Endothelial cell of umbilical vein (primary cell): ENCODE results near the gene AGXT. TPM values are rescaled to one million over a fixed set of nuclear protein-coding genes. Genes with fewer than 3 reads are reported as not detected.

Experiments used
- BruUV-seq: library from RNA; stranded (reverse); fragments of 400-500 nt; replicated peaks from 2 replicates; lab custom pipeline; 2021; lab: Mats Ljungman, UMichigan
- CTCF ChIA-PET: fragments of 300-600, 350-600 bp; sonication (Branson Sonifier 250); formaldehyde crosslinking; loops from one replicate; lab custom pipeline; 2021; ENCODE audit warnings: antibody characterized with exemption, inconsistent platforms; lab: Charles Lee
- POLR2A ChIA-PET: fragments of 300-600, 350-600 bp; sonication (Branson Sonifier 250); formaldehyde crosslinking; loops from one replicate; lab custom pipeline; 2021; ENCODE audit warnings: antibody characterized with exemption, inconsistent platforms; lab: Charles Lee
- DNase-seq: peaks from one replicate; pipeline ENCODE4 v3.0.0-alpha.2; 2011; ENCODE audit warnings: low read depth, low spot score
- FAIRE-seq: peaks from 2 replicates; lab custom pipeline; 2011; peaks lifted over from hg19 to GRCh38; lab: Jason Lieb, UNC
- H2AFZ ChIP-seq: 2 replicates; pipeline ENCODE4 v1.6.0; 2012; ENCODE audit warnings: low read depth, low read length, control low read depth, inconsistent platforms
- H3K27ac ChIP-seq: 2 replicates; pipeline ENCODE4 v1.5.1; 2011; ENCODE audit warnings: low read depth, mild to moderate bottlenecking, control low read depth, low read length, moderate library complexity; ENCODE audit not compliant: insufficient read depth
- H3K27me3 ChIP-seq, 2 experiments: 2 replicates each; pipeline versions ENCODE4 v1.6.0 to v1.6.1; 2011; ENCODE audit warnings: low read length in 2 of 2, mixed read lengths in 1 of 2; ENCODE audit not compliant: control insufficient read depth in 2 of 2, insufficient read depth in 2 of 2
- H3K36me3 ChIP-seq, 2 experiments: 2 replicates in 1 of 2; 3 replicates in 1 of 2; pipeline ENCODE4 v1.5.1; 2011; ENCODE audit warnings: low read length in 2 of 2, mild to moderate bottlenecking in 1 of 2, moderate library complexity in 1 of 2; ENCODE audit not compliant: control insufficient read depth in 2 of 2, insufficient read depth in 2 of 2; ENCODE audit errors: extremely low read depth in 1 of 2
- H3K4me1 ChIP-seq: 3 replicates; pipeline ENCODE4 v1.5.1; 2011; ENCODE audit warnings: mild to moderate bottlenecking, low read length; ENCODE audit not compliant: control insufficient read depth, insufficient read depth; ENCODE audit errors: extremely low read depth
- H3K4me2 ChIP-seq: 2 replicates; pipeline ENCODE4 v1.6.1; 2011; ENCODE audit warnings: low read length, control low read depth, mixed read lengths; ENCODE audit not compliant: insufficient read depth
- H3K4me3 ChIP-seq, 3 experiments: fragments of 200-600 bp in 1 of 3; sonication (generic), shearing (Covaris generic) in 1 of 3; replicated peaks in 1 of 3; 2 replicates each; pipeline ENCODE4 v1.5.1; 2011 to 2016; ENCODE audit warnings: control low read depth in 3 of 3, low read length in 3 of 3, mild to moderate bottlenecking in 2 of 3, inconsistent platforms in 1 of 3, low read depth in 1 of 3, moderate library complexity in 1 of 3; ENCODE audit not compliant: insufficient read depth in 1 of 3
- H3K79me2 ChIP-seq: 2 replicates; pipeline ENCODE4 v1.6.0; 2012; ENCODE audit warnings: low read length, inconsistent platforms; ENCODE audit not compliant: control insufficient read depth, insufficient read depth
- H3K9ac ChIP-seq: replicated peaks from 2 replicates; pipeline ENCODE3; 2011; ENCODE audit warnings: low read length, control low read depth; ENCODE audit not compliant: insufficient read depth; ENCODE audit errors: extremely low read depth
- H3K9me1 ChIP-seq: replicated peaks from 3 replicates; pipeline ENCODE4 v1.6.0; 2011; ENCODE audit warnings: mild to moderate bottlenecking, low read length; ENCODE audit not compliant: control insufficient read depth, insufficient read depth; ENCODE audit errors: extremely low read depth
- H3K9me3 ChIP-seq: replicated peaks from 2 replicates; pipeline ENCODE4 v1.5.1; 2012; ENCODE audit warnings: low read length, inconsistent platforms; ENCODE audit not compliant: control insufficient read depth, insufficient read depth
- H4K20me1 ChIP-seq: replicated peaks from 2 replicates; pipeline ENCODE3; 2011; ENCODE audit warnings: mild to moderate bottlenecking, low read length; ENCODE audit not compliant: control insufficient read depth, insufficient read depth; ENCODE audit errors: extremely low read depth
- EZH2 ChIP-seq: IDR thresholded peaks from 2 replicates; pipeline ENCODE4 v1.6.1; 2012; ENCODE audit warnings: borderline replicate concordance, low read depth, mild to moderate bottlenecking, moderate library complexity, low read length, inconsistent platforms; ENCODE audit not compliant: severe bottlenecking
- FOS ChIP-seq: IDR thresholded peaks from 2 replicates; pipeline ENCODE4 v1.6.1; 2011; ENCODE audit warnings: mild to moderate bottlenecking, low read length, moderate library complexity, borderline replicate concordance; ENCODE audit not compliant: insufficient read depth
- GATA2 ChIP-seq: IDR thresholded peaks from 2 replicates; pipeline ENCODE4 v1.7.0; 2011; ENCODE audit warnings: low read depth, mild to moderate bottlenecking, moderate library complexity, mixed read lengths, low read length; ENCODE audit not compliant: insufficient read length, insufficient read depth
- JUN ChIP-seq: IDR thresholded peaks from 2 replicates; pipeline ENCODE4 v1.6.1; 2011; ENCODE audit warnings: borderline replicate concordance, low read depth; ENCODE audit not compliant: insufficient read length, insufficient read depth
- MYC ChIP-seq: IDR thresholded peaks from one replicate; pipeline ENCODE4 v1.6.1; 2011; ENCODE audit warnings: mild to moderate bottlenecking, low read depth, low read length
- POLR2A ChIP-seq: IDR thresholded peaks from 2 replicates; pipeline ENCODE4 v1.6.1; 2012; ENCODE audit warnings: low read depth, mild to moderate bottlenecking, control low read depth, low read length
- POLR2AphosphoS5 ChIP-seq: IDR thresholded peaks from 2 replicates; pipeline ENCODE4 v1.6.1; 2012; ENCODE audit warnings: low read depth, mild to moderate bottlenecking, control low read depth, low read length, moderate library complexity; ENCODE audit not compliant: insufficient read depth
- dilution Hi-C: fragments of 300-500 bp; cut with MboI; formaldehyde crosslinking; loops from one replicate; pipeline ENCODE4 v1.15.0; 2019; ENCODE audit warnings: low sequenced_read_pairs; ENCODE audit not compliant: extremely low pct_ligation_motif_present
- intact Hi-C: fragments of 100-400 bp; cut with micrococcal nuclease; formaldehyde crosslinking; loops from one replicate; pipeline ENCODE4 v1.10.0; 2022
- polyA plus RNA-seq, 4 experiments: library from polyadenylated mRNA; depleted of rRNA in 3 of 4; stranded (reverse) in 3 of 4; unstranded in 1 of 4; fragments of >200 nt; gene quantifications; 2 replicates each; pipeline versions ENCODE4 v1.2.1 to v1.2.3, GENCODE V29; 2011 to 2012; ENCODE audit warnings: missing spikeins in 1 of 4
- total RNA-seq: library from RNA; stranded (reverse); gene quantifications from 2 replicates; pipeline ENCODE4 v1.2.3, GENCODE V29; 2021
- TF ChIP-seq, protein P1 (sequence below), 2 donors: IDR thresholded peaks; 1 replicate in 1 of 2; 2 replicates in 1 of 2; pipeline ENCODE4 v1.5.1; 2011; ENCODE audit warnings: low read length in 2 of 2, mild to moderate bottlenecking in 2 of 2, moderate library complexity in 2 of 2, control low read depth in 1 of 2, inconsistent platforms in 1 of 2, low read depth in 1 of 2; ENCODE audit not compliant: insufficient read depth in 1 of 2; ENCODE audit errors: extremely low read depth in 1 of 2
- TF ChIP-seq, protein P2 (sequence below): IDR thresholded peaks from 2 replicates; pipeline ENCODE4 v1.6.1; 2011; ENCODE audit not compliant: insufficient read depth, insufficient read length

Gene AGXT
- total and polyA plus RNA-seq, 2 donors (not counting 3 experiments of a cell fraction or from before 2014, with no cell fraction given): not detected

DNA sequence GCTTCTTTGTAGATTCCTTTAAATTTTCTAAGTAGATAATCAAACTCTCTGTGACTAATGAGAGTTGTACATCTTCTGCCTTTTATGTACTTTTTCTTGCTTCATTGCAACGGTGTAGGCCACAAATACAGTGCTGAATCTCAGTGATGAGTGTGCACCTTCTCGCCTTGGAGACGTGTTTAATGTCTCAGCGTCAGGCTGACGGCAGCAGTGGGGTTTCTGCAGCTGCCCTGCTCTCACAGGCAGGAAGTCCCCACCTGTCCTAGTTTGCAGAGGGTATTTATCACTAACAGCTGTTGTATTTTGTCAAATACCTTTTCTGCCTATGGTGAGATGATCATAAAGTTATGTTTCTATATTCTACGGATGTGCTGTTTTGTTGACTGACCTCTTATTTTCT lies 13.3 kb downstream of the AGXT start:
- Histone ChIP-seq H3K79me2 (no peaks in the 10 kb centered on the region), H3K4me3 (no peak overlapping the region), H4K20me1 (no peaks in the 10 kb centered on the region), H3K27ac (no peak overlapping the region), H3K9me3 (no peaks in the 10 kb centered on the region), H3K27me3 (peaks cover 0 to 1% of the 10 kb centered on the region in 2 experiments), H2AFZ (no peak overlapping the region), H3K9me1 (no peaks in the 10 kb centered on the region), H3K9ac (no peak overlapping the region), H3K36me3 (no peaks in the 10 kb centered on the region), H3K4me1 (no peaks in the 10 kb centered on the region), H3K4me2 (no peak overlapping the region)
- POLR2A ChIA-PET: no interaction called here
- DNase-seq (no peak), FAIRE-seq (no peak)
- TF ChIP-seq POLR2A: no peak
- TF ChIP-seq POLR2AphosphoS5: no peak
- TF ChIP-seq FOS: no peak
- TF ChIP-seq, protein P1, sequence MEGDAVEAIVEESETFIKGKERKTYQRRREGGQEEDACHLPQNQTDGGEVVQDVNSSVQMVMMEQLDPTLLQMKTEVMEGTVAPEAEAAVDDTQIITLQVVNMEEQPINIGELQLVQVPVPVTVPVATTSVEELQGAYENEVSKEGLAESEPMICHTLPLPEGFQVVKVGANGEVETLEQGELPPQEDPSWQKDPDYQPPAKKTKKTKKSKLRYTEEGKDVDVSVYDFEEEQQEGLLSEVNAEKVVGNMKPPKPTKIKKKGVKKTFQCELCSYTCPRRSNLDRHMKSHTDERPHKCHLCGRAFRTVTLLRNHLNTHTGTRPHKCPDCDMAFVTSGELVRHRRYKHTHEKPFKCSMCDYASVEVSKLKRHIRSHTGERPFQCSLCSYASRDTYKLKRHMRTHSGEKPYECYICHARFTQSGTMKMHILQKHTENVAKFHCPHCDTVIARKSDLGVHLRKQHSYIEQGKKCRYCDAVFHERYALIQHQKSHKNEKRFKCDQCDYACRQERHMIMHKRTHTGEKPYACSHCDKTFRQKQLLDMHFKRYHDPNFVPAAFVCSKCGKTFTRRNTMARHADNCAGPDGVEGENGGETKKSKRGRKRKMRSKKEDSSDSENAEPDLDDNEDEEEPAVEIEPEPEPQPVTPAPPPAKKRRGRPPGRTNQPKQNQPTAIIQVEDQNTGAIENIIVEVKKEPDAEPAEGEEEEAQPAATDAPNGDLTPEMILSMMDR (IDR thresholded peaks at IDR 0.05; ENCODE audit: extremely low read depth in 1 of 2, insufficient read depth in 1 of 2, low read depth in 1 of 2, low read length in 2 of 2): no peak
- no peak for TF ChIP-seq JUN
- TF ChIP-seq, protein P2, sequence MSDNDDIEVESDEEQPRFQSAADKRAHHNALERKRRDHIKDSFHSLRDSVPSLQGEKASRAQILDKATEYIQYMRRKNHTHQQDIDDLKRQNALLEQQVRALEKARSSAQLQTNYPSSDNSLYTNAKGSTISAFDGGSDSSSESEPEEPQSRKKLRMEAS: no peak
- no peak for TF ChIP-seq EZH2
- TF ChIP-seq GATA2: no peak
- no peak for TF ChIP-seq MYC
- CTCF ChIA-PET: interaction anchor here (1.3 to 1.6 kb wide), 3 partner anchors 10 to 196 kb away, joined by 3 to 6 read pairs (median 3); no protein-coding TSS in a partner anchor
- intact Hi-C loops: no loop called here
- BruUV-seq: no TSS peak
- dilution Hi-C loops: no loop called here
